ENCODE measurements around the gene ASPM. TPM values are rescaled to one million over a fixed set of nuclear protein-coding genes. Genes with fewer than 3 reads are reported as not detected.

Gene ASPM, protein sequence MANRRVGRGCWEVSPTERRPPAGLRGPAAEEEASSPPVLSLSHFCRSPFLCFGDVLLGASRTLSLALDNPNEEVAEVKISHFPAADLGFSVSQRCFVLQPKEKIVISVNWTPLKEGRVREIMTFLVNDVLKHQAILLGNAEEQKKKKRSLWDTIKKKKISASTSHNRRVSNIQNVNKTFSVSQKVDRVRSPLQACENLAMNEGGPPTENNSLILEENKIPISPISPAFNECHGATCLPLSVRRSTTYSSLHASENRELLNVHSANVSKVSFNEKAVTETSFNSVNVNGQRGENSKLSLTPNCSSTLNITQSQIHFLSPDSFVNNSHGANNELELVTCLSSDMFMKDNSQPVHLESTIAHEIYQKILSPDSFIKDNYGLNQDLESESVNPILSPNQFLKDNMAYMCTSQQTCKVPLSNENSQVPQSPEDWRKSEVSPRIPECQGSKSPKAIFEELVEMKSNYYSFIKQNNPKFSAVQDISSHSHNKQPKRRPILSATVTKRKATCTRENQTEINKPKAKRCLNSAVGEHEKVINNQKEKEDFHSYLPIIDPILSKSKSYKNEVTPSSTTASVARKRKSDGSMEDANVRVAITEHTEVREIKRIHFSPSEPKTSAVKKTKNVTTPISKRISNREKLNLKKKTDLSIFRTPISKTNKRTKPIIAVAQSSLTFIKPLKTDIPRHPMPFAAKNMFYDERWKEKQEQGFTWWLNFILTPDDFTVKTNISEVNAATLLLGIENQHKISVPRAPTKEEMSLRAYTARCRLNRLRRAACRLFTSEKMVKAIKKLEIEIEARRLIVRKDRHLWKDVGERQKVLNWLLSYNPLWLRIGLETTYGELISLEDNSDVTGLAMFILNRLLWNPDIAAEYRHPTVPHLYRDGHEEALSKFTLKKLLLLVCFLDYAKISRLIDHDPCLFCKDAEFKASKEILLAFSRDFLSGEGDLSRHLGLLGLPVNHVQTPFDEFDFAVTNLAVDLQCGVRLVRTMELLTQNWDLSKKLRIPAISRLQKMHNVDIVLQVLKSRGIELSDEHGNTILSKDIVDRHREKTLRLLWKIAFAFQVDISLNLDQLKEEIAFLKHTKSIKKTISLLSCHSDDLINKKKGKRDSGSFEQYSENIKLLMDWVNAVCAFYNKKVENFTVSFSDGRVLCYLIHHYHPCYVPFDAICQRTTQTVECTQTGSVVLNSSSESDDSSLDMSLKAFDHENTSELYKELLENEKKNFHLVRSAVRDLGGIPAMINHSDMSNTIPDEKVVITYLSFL (N-terminal part only)
- 10 to 100 TPM in 1 of 2 donors, under 1 TPM in 1; 0.17 to 45.3 TPM for total RNA-seq
- 1 to 10 TPM in 1 of 2 donors, under 1 TPM in 1; 0.49 to 1.2 TPM for polyA plus RNA-seq

DNA sequence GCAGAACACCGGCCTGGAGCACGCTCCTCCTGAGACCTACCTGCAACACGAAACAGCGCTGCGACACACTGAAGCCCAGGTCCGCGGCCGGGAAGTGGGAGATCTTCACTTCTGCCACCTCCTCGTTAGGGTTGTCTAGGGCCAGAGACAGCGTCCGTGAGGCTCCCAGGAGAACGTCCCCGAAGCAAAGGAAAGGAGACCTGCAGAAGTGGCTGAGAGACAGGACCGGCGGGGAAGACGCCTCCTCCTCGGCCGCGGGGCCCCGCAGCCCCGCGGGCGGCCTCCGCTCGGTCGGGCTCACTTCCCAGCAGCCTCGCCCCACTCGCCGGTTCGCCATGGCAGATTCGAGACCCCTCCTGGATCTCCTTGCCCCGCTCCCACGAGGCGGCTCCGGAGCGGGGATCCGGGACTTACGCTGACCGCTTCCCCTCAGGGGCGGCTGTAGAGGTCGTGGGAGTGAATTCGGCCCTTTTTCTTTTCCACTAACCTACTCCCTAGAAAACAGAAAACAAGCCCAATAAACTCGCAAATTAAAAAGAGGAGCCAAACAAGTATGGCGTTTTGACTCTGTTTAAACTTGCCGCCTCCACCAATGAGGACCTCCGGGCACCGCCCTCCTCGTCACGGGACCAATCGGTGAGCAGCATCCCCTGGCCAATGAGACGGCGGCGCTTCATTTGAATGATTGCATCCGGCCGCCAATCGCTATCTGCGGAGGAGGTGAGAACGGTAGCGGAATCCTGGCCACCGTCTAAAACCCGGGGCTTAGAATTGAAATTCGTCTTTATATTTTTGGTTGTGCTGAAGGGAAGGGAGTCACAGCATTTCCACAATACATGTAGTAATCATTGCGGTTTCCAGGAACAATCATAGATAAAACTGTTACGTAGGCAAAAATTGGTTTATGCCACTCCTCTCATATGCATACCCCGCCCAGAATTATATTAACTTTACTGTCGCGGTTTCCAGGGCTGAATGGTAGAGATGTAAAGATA is at the start of gene ASPM:
Gene ASPM (minus strand): TSS at position 569 of the 995 bp plus-strand sequence. CDS start 232 bp downstream, at position 337.
- Histone ChIP-seq H3K27ac (ENCODE audit: low read depth in 1 of 2, low read length in 2 of 2) (peak within 1 kb of the TSS; percentile 10 to 43), H3K9me3 (ENCODE audit: control insufficient read depth in 4 of 4, low read length in 3 of 4) (no peaks in the 10 kb centered on the region), H3K27me3 (ENCODE audit: control insufficient read depth in 4 of 4, insufficient read depth in 4 of 4, low read length in 3 of 4) (no peaks in the 10 kb centered on the region), H3K4me3 (ENCODE audit: low read depth in 1 of 3, low read length in 3 of 3) (peak within 1 kb of the TSS; percentile 76 to 90 (median 84)), H3K9ac (ENCODE audit: low read depth in 1 of 2, low read length in 2 of 2) (peak within 1 kb of the TSS in 1 of 2 donors; percentile 88), H3K4me1 (ENCODE audit: control insufficient read depth in 4 of 4, insufficient read depth in 4 of 4, low read length in 3 of 4) (peaks cover 8 to 38% (median 33%) of the 10 kb centered on the region in 4 donors), H3K36me3 (ENCODE audit: control insufficient read depth in 4 of 4, insufficient read depth in 3 of 4, low read depth in 1 of 4, low read length in 3 of 4) (no peaks in the 10 kb centered on the region)
- DNase-seq (ENCODE audit: low spot score) = peak; percentile 95
- TF ChIP-seq RAD21 (IDR thresholded peaks at IDR 0.05) = no peak
- peak; percentile 73 for TF ChIP-seq SP1 (IDR thresholded peaks at IDR 0.05)
- TF ChIP-seq REST (IDR thresholded peaks at IDR 0.05) = no peak
- TF ChIP-seq HNF4G (IDR thresholded peaks at IDR 0.05) = no peak
- TF ChIP-seq YY1 (IDR thresholded peaks at IDR 0.05) = peak; percentile 49
- peak; percentile 17 for TF ChIP-seq TAF1 (conservative IDR thresholded peaks at IDR 0.05)
- WGBS = under 1% methylated on average over 67 of the region's 67 CpGs

DNA sequence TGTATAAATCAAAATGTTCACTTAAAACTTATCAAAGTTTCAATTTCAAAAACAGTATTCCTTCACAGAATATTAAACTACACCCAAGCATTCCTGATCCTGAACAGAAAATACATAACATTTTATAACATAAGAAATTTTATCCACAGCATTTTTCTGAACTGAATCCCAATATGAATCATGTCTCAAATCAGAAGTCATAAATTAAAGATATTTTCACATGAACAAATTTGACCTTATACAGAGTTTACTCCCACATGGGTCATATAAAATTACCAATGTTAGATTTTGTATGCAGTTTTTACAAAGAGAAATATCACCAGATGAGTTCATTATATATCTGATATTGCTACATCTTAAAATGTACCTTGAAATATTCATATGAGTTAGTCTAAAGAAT is 48.6 kb upstream of the ASPM start:
- TF ChIP-seq EGR1 (IDR thresholded peaks at IDR 0.05; ENCODE audit: low read depth in 2 of 2) = no peak
- no peak for TF ChIP-seq JUND (IDR thresholded peaks at IDR 0.05)
- no peak for TF ChIP-seq HNF4G (IDR thresholded peaks at IDR 0.05)
- TF ChIP-seq, protein P1, sequence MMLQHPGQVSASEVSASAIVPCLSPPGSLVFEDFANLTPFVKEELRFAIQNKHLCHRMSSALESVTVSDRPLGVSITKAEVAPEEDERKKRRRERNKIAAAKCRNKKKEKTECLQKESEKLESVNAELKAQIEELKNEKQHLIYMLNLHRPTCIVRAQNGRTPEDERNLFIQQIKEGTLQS (IDR thresholded peaks at IDR 0.05) = no peak
- TF ChIP-seq FOXA2 (IDR thresholded peaks at IDR 0.05) = no peak
- no peak for TF ChIP-seq TAF1 (conservative IDR thresholded peaks at IDR 0.05)
- DNase-seq (ENCODE audit: low spot score) = no peak
- peaks cover 0 to 5% (median 2%) of the 10 kb centered on the region in 4 donors for H3K36me3 ChIP-seq (ENCODE audit: control insufficient read depth in 4 of 4, insufficient read depth in 3 of 4, low read depth in 1 of 4, low read length in 3 of 4)

More for the DNA sequence above, 48.6 kb upstream of the ASPM start:
- Histone ChIP-seq H3K9ac (ENCODE audit: low read depth in 1 of 2, low read length in 2 of 2) (no peak overlapping the region), H3K4me3 (ENCODE audit: low read depth in 1 of 3, low read length in 3 of 3) (no peak overlapping the region), H3K4me1 (ENCODE audit: control insufficient read depth in 4 of 4, insufficient read depth in 4 of 4, low read length in 3 of 4) (peaks cover 5 to 28% (median 9%) of the 10 kb centered on the region in 4 donors), H3K27ac (ENCODE audit: low read depth in 1 of 2, low read length in 2 of 2) (no peak overlapping the region), H3K27me3 (ENCODE audit: control insufficient read depth in 4 of 4, insufficient read depth in 4 of 4, low read length in 3 of 4) (no peaks in the 10 kb centered on the region), H3K9me3 (ENCODE audit: control insufficient read depth in 4 of 4, low read length in 3 of 4) (no peaks in the 10 kb centered on the region)
